OCI-LY1 (cell line): ENCODE measurements around the gene SREBF1.

ENCODE experiments used
- EZH2 ChIP-seq: fragments of 200-600 bp; sonication (generic), shearing (Covaris generic); IDR thresholded peaks from 2 replicates; pipeline ENCODE4 v1.8.0; 2017; ENCODE audit warnings: borderline replicate concordance, mixed run types, mild to moderate bottlenecking, antibody characterized with exemption, low read length, moderate library complexity, mixed read lengths
- TF ChIP-seq, protein P1 (sequence below): fragments of 200-600 bp; sonication (generic), shearing (Covaris generic); IDR thresholded peaks from 2 replicates; pipeline ENCODE4 v1.5.1; 2017; ENCODE audit warnings: mild to moderate bottlenecking, antibody characterized with exemption, low read length, moderate library complexity, mixed read lengths

- TF ChIP-seq, protein P1, sequence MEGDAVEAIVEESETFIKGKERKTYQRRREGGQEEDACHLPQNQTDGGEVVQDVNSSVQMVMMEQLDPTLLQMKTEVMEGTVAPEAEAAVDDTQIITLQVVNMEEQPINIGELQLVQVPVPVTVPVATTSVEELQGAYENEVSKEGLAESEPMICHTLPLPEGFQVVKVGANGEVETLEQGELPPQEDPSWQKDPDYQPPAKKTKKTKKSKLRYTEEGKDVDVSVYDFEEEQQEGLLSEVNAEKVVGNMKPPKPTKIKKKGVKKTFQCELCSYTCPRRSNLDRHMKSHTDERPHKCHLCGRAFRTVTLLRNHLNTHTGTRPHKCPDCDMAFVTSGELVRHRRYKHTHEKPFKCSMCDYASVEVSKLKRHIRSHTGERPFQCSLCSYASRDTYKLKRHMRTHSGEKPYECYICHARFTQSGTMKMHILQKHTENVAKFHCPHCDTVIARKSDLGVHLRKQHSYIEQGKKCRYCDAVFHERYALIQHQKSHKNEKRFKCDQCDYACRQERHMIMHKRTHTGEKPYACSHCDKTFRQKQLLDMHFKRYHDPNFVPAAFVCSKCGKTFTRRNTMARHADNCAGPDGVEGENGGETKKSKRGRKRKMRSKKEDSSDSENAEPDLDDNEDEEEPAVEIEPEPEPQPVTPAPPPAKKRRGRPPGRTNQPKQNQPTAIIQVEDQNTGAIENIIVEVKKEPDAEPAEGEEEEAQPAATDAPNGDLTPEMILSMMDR, result no peak
- no peak for TF ChIP-seq EZH2
These were observed 43.9 kb upstream of the SREBF1 start for GRCh38 chr17:17880577-17881196.
